Activated T-helper 1 cell treated with Interleukin-2 at 50 U/mL for 16 hours (primary cell): Measurements from ENCODE around the gene SERPINA7.
"Not testable (repeated sequence)": the region's sequence is repeated elsewhere in the genome, so short reads cannot be mapped to it uniquely, and the experiment has no call there.

Source experiments
- DNase-seq: peaks from one replicate; pipeline ENCODE4 v3.0.0-alpha.2; 2020; ENCODE audit warnings: low read depth

The SERPINA7 gene, protein sequence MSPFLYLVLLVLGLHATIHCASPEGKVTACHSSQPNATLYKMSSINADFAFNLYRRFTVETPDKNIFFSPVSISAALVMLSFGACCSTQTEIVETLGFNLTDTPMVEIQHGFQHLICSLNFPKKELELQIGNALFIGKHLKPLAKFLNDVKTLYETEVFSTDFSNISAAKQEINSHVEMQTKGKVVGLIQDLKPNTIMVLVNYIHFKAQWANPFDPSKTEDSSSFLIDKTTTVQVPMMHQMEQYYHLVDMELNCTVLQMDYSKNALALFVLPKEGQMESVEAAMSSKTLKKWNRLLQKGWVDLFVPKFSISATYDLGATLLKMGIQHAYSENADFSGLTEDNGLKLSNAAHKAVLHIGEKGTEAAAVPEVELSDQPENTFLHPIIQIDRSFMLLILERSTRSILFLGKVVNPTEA

GRCh38 chrX:106038625-106039024 lies at the start of gene SERPINA7:
SERPINA7 (minus strand) TSS chrX:106038727; CDS start chrX:106037058, 1,669 bp downstream.
- DNase-seq, result no peak

GRCh38 chrX:106069048-106069447 lies 30.5 kb upstream of the SERPINA7 start:
- no peak for DNase-seq

DNA sequence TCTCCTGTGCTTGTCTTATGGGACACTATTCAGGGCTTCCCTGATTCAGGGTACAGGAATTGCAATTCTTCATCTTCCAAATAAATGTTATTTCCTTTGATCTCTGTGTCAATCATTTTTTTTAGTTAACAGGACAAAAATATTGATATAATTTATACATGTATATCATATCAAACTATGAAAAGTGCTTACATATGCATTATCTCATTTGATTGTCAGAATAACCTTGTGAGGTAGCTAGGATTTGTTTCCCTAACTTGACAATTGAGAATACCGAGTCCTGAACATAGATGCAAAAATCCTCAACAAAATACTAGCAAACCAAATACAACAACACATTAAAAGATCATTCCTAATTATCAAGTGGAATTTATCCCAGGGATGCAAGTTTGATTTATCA lies 11.5 kb upstream of the SERPINA7 start:
- no peak for DNase-seq

DNA sequence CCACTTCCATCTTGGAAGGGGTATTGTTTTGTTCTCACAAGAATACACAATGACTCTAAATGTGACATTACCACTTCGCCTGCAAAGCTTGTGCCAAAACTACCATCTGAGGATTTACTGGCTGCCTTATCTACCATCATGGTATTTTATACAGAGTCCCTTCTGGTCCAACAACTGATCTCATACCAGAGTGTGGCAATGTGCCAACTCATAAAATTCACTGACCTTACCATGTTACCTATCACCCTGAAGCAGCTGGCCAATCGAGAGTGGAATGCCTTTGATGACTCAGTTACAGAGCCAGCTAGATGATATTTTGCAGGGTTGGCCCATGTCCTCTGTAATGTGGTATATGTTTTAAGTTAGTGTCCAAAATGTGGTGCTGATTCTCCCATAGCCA lies 3.8 kb upstream of the SERPINA7 start:
- no peak for DNase-seq

DNA sequence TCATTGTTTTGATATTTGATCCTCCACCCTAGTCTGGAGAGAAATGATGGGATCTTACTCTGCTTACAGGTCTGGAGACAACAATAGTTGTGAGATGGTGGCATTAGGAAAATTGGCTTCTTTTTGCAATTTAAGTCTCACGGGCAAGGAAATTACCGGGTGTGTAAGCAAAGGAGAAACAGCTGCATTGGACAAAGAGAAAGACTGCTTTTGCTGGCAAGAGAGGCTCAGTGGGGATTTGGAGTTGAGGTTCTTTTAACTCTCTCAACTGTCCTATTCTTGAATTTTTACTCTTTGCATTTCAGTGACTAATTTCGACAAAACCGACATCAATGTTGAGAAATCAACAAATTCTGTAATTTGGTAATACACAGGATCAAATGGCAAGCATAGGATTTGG lies 2.3 kb upstream of the SERPINA7 start:
- no peak for DNase-seq

DNA sequence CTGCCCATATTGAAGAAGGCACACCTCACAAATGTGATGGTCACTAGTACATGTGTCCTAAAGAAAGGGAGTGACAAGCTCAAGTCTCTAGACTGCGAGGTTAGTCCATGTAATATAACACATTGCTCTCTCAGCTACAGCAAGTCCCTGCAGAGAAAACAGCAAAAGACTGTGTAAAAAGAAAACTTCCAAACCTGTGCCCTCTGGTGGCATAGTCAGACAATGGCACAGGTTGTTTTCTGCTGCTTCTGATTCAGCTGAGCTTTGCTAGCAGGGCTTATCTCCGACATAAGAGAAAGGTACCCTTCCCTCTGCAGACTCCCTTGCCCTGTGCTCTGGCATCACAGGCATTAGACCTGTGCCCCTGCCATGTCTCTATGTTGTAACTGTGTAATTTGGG lies 1.4 kb upstream of the SERPINA7 start:
- DNase-seq, result no peak

- DNase-seq, result no peak
Observed at GRCh38 chrX:106037835-106038473, 573 bp downstream of the SERPINA7 start.

DNA sequence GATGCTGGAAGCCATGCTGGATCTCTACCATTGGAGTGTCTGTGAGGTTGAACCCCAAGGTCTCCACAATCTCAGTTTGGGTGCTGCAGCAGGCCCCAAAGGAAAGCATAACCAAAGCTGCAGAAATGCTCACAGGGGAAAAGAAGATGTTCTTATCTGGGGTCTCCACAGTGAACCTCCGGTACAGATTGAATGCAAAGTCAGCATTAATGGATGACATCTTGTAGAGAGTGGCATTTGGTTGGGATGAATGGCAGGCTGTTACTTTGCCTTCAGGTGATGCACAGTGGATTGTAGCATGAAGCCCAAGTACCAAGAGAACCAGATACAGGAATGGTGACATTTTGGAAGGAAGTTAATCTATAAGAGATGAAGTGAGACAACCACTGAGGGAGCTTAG lies 1.8 kb downstream of the SERPINA7 start:
- no peak for DNase-seq

DNA sequence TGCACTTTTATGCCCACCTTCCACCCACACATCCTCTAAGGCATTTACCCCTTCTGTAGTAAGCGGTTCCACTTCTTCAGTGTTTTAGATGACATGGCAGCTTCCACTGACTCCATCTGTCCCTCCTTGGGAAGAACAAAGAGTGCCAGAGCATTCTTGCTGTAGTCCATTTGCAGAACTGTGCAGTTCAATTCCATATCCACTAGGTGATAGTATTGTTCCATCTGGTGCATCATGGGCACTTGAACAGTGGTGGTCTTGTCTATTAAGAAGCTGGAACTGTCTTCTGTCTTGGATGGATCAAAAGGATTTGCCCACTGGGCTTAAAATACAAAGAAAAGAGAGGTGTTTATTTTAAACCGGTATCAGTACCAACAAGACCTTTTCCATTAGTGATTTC lies 3.5 kb downstream of the SERPINA7 start:
- DNase-seq, result no peak

- DNase-seq, result no peak
Observed at GRCh38 chrX:106023947-106024346, 14.6 kb downstream of the SERPINA7 start.

DNA sequence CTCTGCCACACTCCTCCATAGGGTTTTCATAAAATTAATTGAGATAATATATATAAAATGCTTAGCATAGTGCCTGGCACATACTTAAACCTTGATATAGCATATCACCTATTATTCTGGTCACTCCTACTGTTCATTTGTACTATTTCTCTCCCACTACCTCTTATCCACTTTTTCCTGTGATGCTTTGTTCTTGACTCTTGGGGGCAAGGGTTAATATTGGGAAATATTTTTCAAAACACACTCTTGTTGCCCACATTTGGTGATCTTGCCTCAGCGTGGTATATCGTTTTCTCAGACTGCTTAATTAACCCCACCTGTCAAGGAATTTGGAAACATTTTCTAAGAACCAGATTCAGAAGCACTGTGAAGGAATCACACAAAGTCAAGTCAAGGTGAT lies 16.3 kb downstream of the SERPINA7 start:
- no peak for DNase-seq

DNA sequence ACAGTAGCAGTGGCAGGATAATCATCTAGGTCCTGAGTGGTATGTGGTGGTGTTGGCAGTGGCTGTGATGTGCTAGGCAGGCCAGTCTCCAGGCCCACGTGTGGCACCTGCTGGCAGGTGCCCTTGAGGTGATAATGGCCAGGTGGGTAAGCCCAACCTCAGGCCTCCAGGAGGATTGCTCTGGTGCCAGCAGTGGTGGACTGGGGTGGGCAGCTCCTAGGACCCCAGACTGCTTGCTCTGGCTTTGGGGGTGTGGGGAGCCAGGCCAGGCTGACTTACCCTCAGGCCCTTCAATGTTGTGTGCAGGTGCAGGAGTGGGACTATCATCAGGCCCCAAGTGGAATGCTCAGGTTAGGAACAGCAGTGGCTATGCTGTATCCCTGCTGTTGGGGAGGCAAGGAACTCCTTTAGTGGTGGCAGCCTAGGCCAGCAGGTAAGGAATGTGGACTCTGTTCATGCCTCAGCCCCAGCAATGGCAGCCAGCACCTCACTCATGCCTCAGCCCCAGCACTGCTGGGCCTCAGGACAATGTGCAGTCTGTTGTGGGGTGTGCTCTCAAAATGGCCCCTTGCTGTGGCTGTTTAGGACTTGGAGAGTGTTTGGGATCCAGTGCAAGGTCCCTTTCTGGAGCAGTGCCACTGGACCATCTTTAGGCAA lies 24.3 kb downstream of the SERPINA7 start:
- DNase-seq, result no peak

GRCh38 chrX:106009145-106009544 lies 29.4 kb downstream of the SERPINA7 start:
- DNase-seq, result no peak

DNA sequence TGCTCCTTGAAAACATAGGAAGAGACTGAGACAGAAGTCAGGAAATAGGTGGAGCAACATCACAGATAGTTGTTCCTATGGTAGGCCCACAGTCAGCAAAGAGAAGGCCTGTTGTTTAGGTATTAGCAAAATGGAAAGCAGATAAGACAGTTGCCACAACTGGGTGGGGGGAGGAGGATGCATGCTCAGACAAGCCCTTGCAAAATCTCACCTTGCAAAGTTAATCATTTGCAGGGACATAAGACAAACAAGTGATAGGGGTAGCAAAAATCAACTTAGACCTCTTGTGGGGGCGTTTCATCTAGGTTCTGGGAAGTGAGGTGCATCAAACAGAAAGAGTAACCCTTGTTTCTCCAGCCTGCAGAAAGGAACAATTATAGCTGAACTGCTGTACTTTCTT lies 30.7 kb downstream of the SERPINA7 start:
- no peak for DNase-seq

- no peak for DNase-seq
Observed at GRCh38 chrX:106005684-106006083, 32.8 kb downstream of the SERPINA7 start.

DNA sequence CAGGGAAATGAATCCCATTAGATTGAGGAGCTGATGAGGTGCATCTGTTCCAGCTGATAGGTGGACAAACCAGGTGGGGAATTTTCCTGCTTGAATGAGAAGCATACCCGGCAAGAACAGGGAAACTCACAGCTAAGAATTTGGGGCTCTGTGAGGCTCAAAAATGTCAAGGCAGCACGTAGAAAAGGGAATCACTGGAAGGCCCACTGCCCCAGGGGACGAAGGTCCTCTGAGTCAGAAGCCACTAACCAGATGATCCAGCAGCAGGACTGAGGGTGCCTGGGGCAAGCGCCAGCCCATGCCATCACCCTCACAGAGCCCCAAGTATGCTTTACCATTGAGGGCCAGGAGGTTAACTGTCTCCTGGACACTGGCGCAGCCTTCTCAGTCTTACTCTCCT lies 37.9 kb downstream of the SERPINA7 start:
- DNase-seq, result not testable (repeated sequence)

DNA sequence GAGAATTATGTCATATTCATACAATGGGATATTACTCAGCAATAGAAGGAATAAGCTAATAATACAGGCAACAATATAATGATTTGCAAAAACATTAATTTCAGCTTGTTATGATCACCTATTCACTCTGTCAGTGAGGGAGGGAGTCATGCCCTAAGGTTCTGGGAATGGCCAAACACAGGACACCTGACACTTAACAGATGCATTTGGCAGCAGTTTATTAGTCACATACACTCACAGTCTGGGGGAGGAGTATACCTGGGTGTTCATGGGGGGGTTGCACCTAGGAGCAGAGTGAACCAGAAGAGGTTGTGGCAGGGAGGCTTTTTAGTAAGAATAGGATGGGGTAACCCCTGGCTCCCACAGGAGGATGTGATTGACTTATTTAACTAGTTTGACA lies 38.3 kb downstream of the SERPINA7 start:
- DNase-seq, result no peak

DNA sequence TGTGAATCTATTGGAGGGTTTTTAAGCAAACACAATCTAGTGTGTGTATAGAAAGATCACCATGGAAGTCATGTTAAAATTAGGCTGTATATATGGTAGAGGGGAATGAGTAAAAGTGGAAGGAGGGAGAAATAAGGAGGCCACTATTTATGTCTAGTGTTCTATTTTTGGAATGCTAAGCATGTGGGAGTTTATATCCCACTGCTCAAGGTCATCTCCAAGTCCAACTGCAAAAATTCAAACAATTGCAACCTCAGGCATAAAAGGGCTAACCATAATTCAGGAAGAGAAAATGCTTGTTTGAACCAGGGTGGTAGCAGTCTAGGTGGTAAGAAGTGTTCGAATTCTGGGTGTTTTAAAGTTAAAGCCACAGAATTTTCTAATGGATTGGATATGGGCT lies 39.2 kb downstream of the SERPINA7 start:
- no peak for DNase-seq

DNA sequence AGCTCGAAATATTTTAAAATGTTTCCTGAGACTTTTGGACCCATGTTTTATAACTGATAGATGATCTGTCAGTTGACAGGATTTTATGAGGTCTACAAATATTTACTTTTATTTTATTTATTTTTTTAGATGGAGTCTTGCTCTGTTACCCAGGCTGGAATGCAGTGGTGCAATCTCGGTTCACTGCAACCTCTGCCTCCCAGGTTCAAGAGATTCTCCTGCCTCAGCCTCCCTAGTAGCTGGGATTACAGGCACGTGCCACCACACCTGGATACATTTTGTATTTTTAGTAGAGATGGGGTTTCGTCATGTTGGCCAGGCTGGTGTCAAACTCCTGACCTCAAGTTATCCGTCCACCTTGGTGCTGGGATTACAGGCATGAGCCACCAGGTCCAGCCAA lies 50.0 kb downstream of the SERPINA7 start:
- DNase-seq, result not testable (repeated sequence)
